Measurements from ENCODE around the gene MRPS23. TPM values are rescaled to one million over a fixed set of nuclear protein-coding genes. Genes with fewer than 3 reads are reported as not detected.
A peak's percentile ranks its signal among the peaks of the same experiment; 100 is the strongest.

Gene MRPS23
- total and polyA plus RNA-seq, 2 experiments from 2014 or later = 53.2 to 74.5 TPM

- Histone ChIP-seq H3K9me2 (ENCODE audit: insufficient read depth) (no peaks in the 10 kb centered on the region), H3K4me2 (no peak overlapping the region; the same call in 1 of the 2 replicates), H3K27ac (ENCODE audit: low read depth) (no peak overlapping the region), H2AFZ (peak overlapping the region; percentile 63; the same call in 1 of the 2 replicates), H3K79me2 (replicated peaks; ENCODE audit: insufficient read depth) (no peaks in the 10 kb centered on the region), H3K4me1 (ENCODE audit: insufficient read depth) (peaks cover 32% of the 10 kb centered on the region), H3K4me3 (no peak overlapping the region), H3K36me3 (ENCODE audit: insufficient read depth) (no peaks in the 10 kb centered on the region; the same call in 1 of the 2 replicates), H3F3A (replicated peaks; ENCODE audit: low read depth) (no peaks in the 10 kb centered on the region), H4K20me1 (replicated peaks; ENCODE audit: insufficient read depth) (no peaks in the 10 kb centered on the region), H3K27me3 (ENCODE audit: insufficient read depth) (0 out of 2 replicates have a peak, but pooled peaks cover under 1% of the 10 kb centered on the region)
- peak; percentile 86 for DNase-seq (ENCODE audit: low spot score)
- H3K27ac Mint-ChIP-seq = 0 out of 2 replicates have a peak overlapping the region, but pooled peaks have one; percentile 56
- peaks cover 51% of the 10 kb centered on the region for H3K4me1 Mint-ChIP-seq
- no peak overlapping the region; the same call in 2 of the 3 replicates for H3K4me3 Mint-ChIP-seq
- peaks cover 24% of the 10 kb centered on the region for H3K36me3 Mint-ChIP-seq (ENCODE audit: low read depth)
- peak; percentile 54 to 64 for TF ChIP-seq CTCF (conservative IDR thresholded peaks at IDR 0.05; ENCODE audit: low read depth in 2 of 2)
- TF ChIP-seq EZH2phosphoT487 (IDR thresholded peaks at IDR 0.05; ENCODE audit: unreplicated experiment) = no peak
- peaks cover 9% of the 10 kb centered on the region for H3K27me3 Mint-ChIP-seq (ENCODE audit: insufficient read depth, low read depth, poor library complexity)
- peak; percentile 92 for ATAC-seq
- H3K9me3 Mint-ChIP-seq = no peaks in the 10 kb centered on the region
Measured at GRCh38 chr17:57868007-57868909, 18.4 kb upstream of the MRPS23 start.

- Histone ChIP-seq H3K27ac (ENCODE audit: low read depth) (no peak overlapping the region), H3K4me2 (no peak overlapping the region), H3K9me2 (ENCODE audit: insufficient read depth) (no peaks in the 10 kb centered on the region), H4K20me1 (replicated peaks; ENCODE audit: insufficient read depth) (no peaks in the 10 kb centered on the region), H3K27me3 (ENCODE audit: insufficient read depth) (peaks cover 10% of the 10 kb centered on the region), H3K4me1 (ENCODE audit: insufficient read depth) (peaks cover 40% of the 10 kb centered on the region), H3K4me3 (no peak overlapping the region), H3F3A (replicated peaks; ENCODE audit: low read depth) (peaks cover 5% of the 10 kb centered on the region; the same call in 1 of the 2 replicates), H3K36me3 (ENCODE audit: insufficient read depth) (no peaks in the 10 kb centered on the region; the same call in 1 of the 2 replicates), H2AFZ (no peak overlapping the region), H3K79me2 (replicated peaks; ENCODE audit: insufficient read depth) (no peaks in the 10 kb centered on the region)
- peaks cover 21% of the 10 kb centered on the region for H3K27me3 Mint-ChIP-seq (ENCODE audit: insufficient read depth, low read depth, poor library complexity)
- DNase-seq (ENCODE audit: low spot score) (no peak), ATAC-seq (no peak)
- H3K36me3 Mint-ChIP-seq (ENCODE audit: low read depth) = peaks cover 20% of the 10 kb centered on the region
- no peak overlapping the region for H3K4me3 Mint-ChIP-seq
- no peaks in the 10 kb centered on the region for H3K9me3 Mint-ChIP-seq
- H3K27ac Mint-ChIP-seq = no peak overlapping the region
- peaks cover 51% of the 10 kb centered on the region for H3K4me1 Mint-ChIP-seq
- TF ChIP-seq ZNF114 (CRISPR knock-in tag; IDR thresholded peaks at IDR 0.05) (no peak), ETS1 (IDR thresholded peaks at IDR 0.05) (no peak), CREB1 (CRISPR knock-in tag; IDR thresholded peaks at IDR 0.05; ENCODE audit: low read depth) (no peak), ZNF462 (CRISPR knock-in tag; IDR thresholded peaks at IDR 0.05) (no peak), NANOG (IDR thresholded peaks at IDR 0.05; ENCODE audit: borderline replicate concordance) (no peak), EZH2 (IDR thresholded peaks at IDR 0.05; ENCODE audit: low read depth, unreplicated experiment) (no peak)
Measured at GRCh38 chr17:57867126-57867525, 17.3 kb upstream of the MRPS23 start.
